NCI-H2029 treated with DMSO at 0.1 percent for 48 hours (cell line): Measurements from ENCODE around the gene LIN9.
"Not testable (repeated sequence)": the region's sequence is repeated elsewhere in the genome, so short reads cannot be mapped to it uniquely, and the experiment has no call there.

Source experiments
- DNase-seq: peaks from one replicate; lab custom pipeline; 2025; lab: John Stamatoyannopoulos, UW

The LIN9 gene

GRCh38 chr1:226308723-226309397 lies at the start of gene LIN9:
LIN9 (minus strand) TSS chr1:226309164; CDS start chr1:226309139, 25 bp downstream.
- peak; percentile 57 for DNase-seq

- no peak for DNase-seq
Measured at GRCh38 chr1:226357416-226357815, 48.5 kb upstream of the LIN9 start.

- no peak for DNase-seq
Measured at GRCh38 chr1:226355669-226356551, 46.9 kb upstream of the LIN9 start.

- no peak for DNase-seq
Measured at GRCh38 chr1:226355016-226355415, 46.1 kb upstream of the LIN9 start.

GRCh38 chr1:226353698-226354525 lies 44.9 kb upstream of the LIN9 start:
- no peak for DNase-seq

GRCh38 chr1:226351709-226352108 lies 42.7 kb upstream of the LIN9 start:
- DNase-seq: no peak

- DNase-seq: no peak
Measured at GRCh38 chr1:226350519-226350865, 41.5 kb upstream of the LIN9 start.

GRCh38 chr1:226349801-226350518 lies 41.0 kb upstream of the LIN9 start:
- no peak for DNase-seq

GRCh38 chr1:226349081-226349480 lies 40.1 kb upstream of the LIN9 start:
- DNase-seq: no peak

- no peak for DNase-seq
Measured at GRCh38 chr1:226344441-226345259, 35.7 kb upstream of the LIN9 start.

GRCh38 chr1:226342656-226343055 lies 33.7 kb upstream of the LIN9 start:
- DNase-seq: no peak

- DNase-seq: not testable (repeated sequence)
Measured at GRCh38 chr1:226340111-226340510, 31.1 kb upstream of the LIN9 start.

- DNase-seq: no peak
Measured at GRCh38 chr1:226337276-226337875, 28.4 kb upstream of the LIN9 start.

- DNase-seq: no peak
Measured at GRCh38 chr1:226335661-226336060, 26.7 kb upstream of the LIN9 start.

GRCh38 chr1:226332947-226333346 lies 24.0 kb upstream of the LIN9 start:
- no peak for DNase-seq

GRCh38 chr1:226329237-226329636 lies 20.3 kb upstream of the LIN9 start:
- DNase-seq: no peak

- DNase-seq: no peak
Measured at GRCh38 chr1:226327761-226328162, 18.8 kb upstream of the LIN9 start.

GRCh38 chr1:226325178-226325577 lies 16.2 kb upstream of the LIN9 start:
- no peak for DNase-seq

GRCh38 chr1:226324479-226324878 lies 15.5 kb upstream of the LIN9 start:
- DNase-seq: no peak

GRCh38 chr1:226322986-226323385 lies 14.0 kb upstream of the LIN9 start:
- DNase-seq: no peak

- DNase-seq: no peak
Measured at GRCh38 chr1:226320930-226321329, 12.0 kb upstream of the LIN9 start.
